GM12874 (cell line): Measurements from ENCODE around the gene RPS8.

ENCODE experiments used
- CTCF ChIP-seq: IDR thresholded peaks from 2 replicates; pipeline ENCODE4 v1.5.1; 2011; ENCODE audit warnings: low read depth, mild to moderate bottlenecking, control low read depth, low read length, moderate library complexity; ENCODE audit not compliant: insufficient read depth

Gene RPS8

GRCh38 chr1:44784094-44785028, 9.0 kb downstream of the RPS8 start:
- peak; percentile 33; the same call in 1 of the 2 replicates for TF ChIP-seq CTCF

GRCh38 chr1:44785029-44785380, 9.7 kb downstream of the RPS8 start:
- no peak for TF ChIP-seq CTCF

- no peak for TF ChIP-seq CTCF
Measured at GRCh38 chr1:44785501-44786137, 10.3 kb downstream of the RPS8 start.

GRCh38 chr1:44786138-44786840, 10.9 kb downstream of the RPS8 start:
- TF ChIP-seq CTCF: peak; percentile 100

GRCh38 chr1:44786841-44787426, 11.6 kb downstream of the RPS8 start:
- TF ChIP-seq CTCF: no peak

- TF ChIP-seq CTCF: no peak
Measured at GRCh38 chr1:44787506-44787905, 12.2 kb downstream of the RPS8 start.
